ENCODE measurements around the gene CCR5. TPM values are rescaled to one million over a fixed set of nuclear protein-coding genes. Genes with fewer than 3 reads are reported as not detected.

The CCR5 gene
- total and polyA plus RNA-seq, 2 of the 8 experiments (the other 6 are each of a cell fraction or from before 2014, with no cell fraction given), result not detected

- 95% methylated on average over 4 of the region's 4 CpGs; no CpG with 5 or more reads in 1 of the 2 experiments for WGBS, 2 experiments (ENCODE audit: extremely low coverage in 1 of 2, insufficient coverage in 1 of 2, insufficient read length in 1 of 2, insufficient replicate concordance in 2 of 2, low coverage in 1 of 2, low lambda C conversion rate in 2 of 2, missing lambda C conversion rate in 1 of 2)
These were observed 17.7 kb upstream of the CCR5 start for GRCh38 chr3:46353090-46353489.

More at GRCh38 chr3:46353090-46353489, 17.7 kb upstream of the CCR5 start:
- Histone ChIP-seq H3K9ac (replicated peaks in 1 of 4; ENCODE audit: extremely low read depth in 1 of 4, low read depth in 3 of 4, low read length in 3 of 4) (no peak overlapping the region), H3K9me3 (ENCODE audit: insufficient read depth in 2 of 2, low read depth in 1 of 2, low read length in 1 of 2) (no peaks in the 10 kb centered on the region), H2BK15ac (ENCODE audit: low read length) (no peak overlapping the region), H4K91ac (replicated peaks; ENCODE audit: insufficient read length, low read length) (no peak overlapping the region), H3K56ac (replicated peaks; ENCODE audit: insufficient read length, low read depth, low read length) (no peak overlapping the region), H3K27ac (ENCODE audit: low read depth, low read length) (no peak overlapping the region), H4K5ac (ENCODE audit: insufficient read length, low read depth, low read length) (no peak overlapping the region), H3K36me3 (ENCODE audit: control insufficient read depth in 2 of 4, insufficient read depth in 4 of 4, low read length in 3 of 4) (no peaks in the 10 kb centered on the region), H2BK20ac (ENCODE audit: low read length) (no peak overlapping the region), H2BK12ac (ENCODE audit: low read depth, low read length) (no peak overlapping the region), H2BK120ac (replicated peaks; ENCODE audit: low read depth, low read length) (no peak overlapping the region), H3K4me2 (ENCODE audit: insufficient read depth in 1 of 2, low read depth in 2 of 2, low read length in 2 of 2) (no peak overlapping the region), H4K8ac (ENCODE audit: extremely low read depth, insufficient read depth, low read length) (no peak overlapping the region), H3K4me1 (replicated peaks in 1 of 4; ENCODE audit: control insufficient read depth in 3 of 4, insufficient read depth in 4 of 4, low read length in 3 of 4) (no peaks in the 10 kb centered on the region; a peak in 1 of 7 replicates), H3K79me2 (ENCODE audit: control insufficient read depth in 1 of 2, insufficient read depth in 2 of 2, low read length in 2 of 2) (no peaks in the 10 kb centered on the region), H2AFZ (ENCODE audit: low read length) (no peak overlapping the region), H3K79me1 (ENCODE audit: low read depth, low read length) (no peaks in the 10 kb centered on the region), H3K23ac (ENCODE audit: insufficient read length) (no peak overlapping the region), H3K27me3 (replicated peaks in 1 of 4; ENCODE audit: control insufficient read depth in 3 of 4, extremely low read depth in 1 of 4, insufficient read depth in 3 of 4, low read length in 3 of 4) (no peaks in the 10 kb centered on the region), H3K23me2 (ENCODE audit: low read depth, low read length) (no peaks in the 10 kb centered on the region), H3K14ac (ENCODE audit: insufficient read length) (no peak overlapping the region), H3K4me3 (ENCODE audit: extremely low read depth in 1 of 4, insufficient read depth in 2 of 4, low read depth in 3 of 4, low read length in 4 of 4) (no peak overlapping the region), H2AK5ac (ENCODE audit: low read depth, low read length) (no peak overlapping the region), H3K4ac (replicated peaks; ENCODE audit: insufficient read length, low read depth, low read length) (no peak overlapping the region), H3K18ac (ENCODE audit: extremely low read depth, low read length) (no peak overlapping the region), H4K20me1 (replicated peaks in 1 of 2; ENCODE audit: control insufficient read depth in 1 of 2, insufficient read depth in 2 of 2, low read length in 2 of 2) (no peaks in the 10 kb centered on the region), H2BK5ac (ENCODE audit: low read depth, low read length) (no peak overlapping the region)
- CTCF ChIA-PET (ENCODE audit: partially characterized antibody), result interaction anchor here (0.6 to 0.7 kb wide), 2 partner anchors 19 to 286 kb away, joined by 3 read pairs; no protein-coding TSS in a partner anchor
- FAIRE-seq, result no peak
- DNase-seq (ENCODE audit: low read depth in 1 of 2, low spot score in 2 of 2), result no peak
- POLR2A ChIA-PET (ENCODE audit: partially characterized antibody), result no interaction called here
- TF ChIP-seq TAF1 (IDR thresholded peaks at IDR 0.05; ENCODE audit: low read depth, low read length) (no peak), CTCF (IDR thresholded peaks at IDR 0.05; ENCODE audit: control extremely low read depth in 1 of 3, insufficient read depth in 1 of 3, low read depth in 1 of 3, low read length in 3 of 3) (no peak)
